Rectal smooth muscle tissue (tissue), 1 donor: ENCODE data around the gene GPR39.

Experiments
- H3K27ac ChIP-seq: one replicate; pipeline ENCODE4 v1.7.0; 2013; ENCODE audit warnings: low read depth, low read length, inconsistent platforms
- H3K27me3 ChIP-seq: one replicate; pipeline ENCODE4 v1.7.0; 2013; ENCODE audit warnings: low read length; ENCODE audit not compliant: control insufficient read depth, insufficient read depth
- H3K36me3 ChIP-seq: one replicate; pipeline ENCODE4 v1.7.0; 2013; ENCODE audit warnings: low read length; ENCODE audit not compliant: control insufficient read depth, insufficient read depth
- H3K4me1 ChIP-seq: one replicate; pipeline ENCODE4 v1.7.0; 2013; ENCODE audit warnings: low read length; ENCODE audit not compliant: control insufficient read depth, insufficient read depth
- H3K4me3 ChIP-seq: one replicate; pipeline ENCODE4 v1.7.0; 2013; ENCODE audit warnings: low read length
- H3K9ac ChIP-seq: one replicate; pipeline ENCODE4 v1.7.0; 2013; ENCODE audit warnings: low read length

Gene GPR39

GRCh38 chr2:132668987-132669907, 252.6 kb downstream of the GPR39 start:
- Histone ChIP-seq H3K27me3 (peaks cover 14% of the 10 kb centered on the region), H3K9ac (no peak overlapping the region), H3K27ac (no peak overlapping the region)

GRCh38 chr2:132669908-132670495, 253.4 kb downstream of the GPR39 start, which contains the start of gene LYPD1:
LYPD1 (minus strand) TSS chr2:132670205; CDS start chr2:132669932, 273 bp downstream.
- H3K4me1 ChIP-seq: peaks cover 2% of the 10 kb centered on the region
- H3K9ac ChIP-seq: no peak within 1 kb of the TSS
- H3K4me3 ChIP-seq: peak within 1 kb of the TSS; percentile 70
- H3K27me3 ChIP-seq: peaks cover 14% of the 10 kb centered on the region
- no peaks in the 10 kb centered on the region for H3K36me3 ChIP-seq
- H3K27ac ChIP-seq: no peak within 1 kb of the TSS

More at GRCh38 chr2:132668987-132669907, 252.6 kb downstream of the GPR39 start:
- no peaks in the 10 kb centered on the region for H3K36me3 ChIP-seq
- H3K4me3 ChIP-seq: peak overlapping the region; percentile 70
- peaks cover 2% of the 10 kb centered on the region for H3K4me1 ChIP-seq

- Histone ChIP-seq H3K27ac (no peak overlapping the region), H3K36me3 (no peaks in the 10 kb centered on the region), H3K9ac (no peak overlapping the region), H3K27me3 (peaks cover 14% of the 10 kb centered on the region), H3K4me1 (peaks cover 2% of the 10 kb centered on the region), H3K4me3 (peak overlapping the region; percentile 70)
Measured at GRCh38 chr2:132670496-132671150, 254.0 kb downstream of the GPR39 start.

GRCh38 chr2:132671151-132671835, 254.7 kb downstream of the GPR39 start:
- Histone ChIP-seq H3K36me3 (no peaks in the 10 kb centered on the region), H3K27ac (no peak overlapping the region), H3K27me3 (peaks cover 14% of the 10 kb centered on the region), H3K4me3 (peak overlapping the region; percentile 70), H3K9ac (no peak overlapping the region), H3K4me1 (peaks cover 2% of the 10 kb centered on the region)

- Histone ChIP-seq H3K27ac (no peak overlapping the region), H3K27me3 (no peaks in the 10 kb centered on the region), H3K4me3 (no peak overlapping the region)
Measured at GRCh38 chr2:132676999-132677398, 260.4 kb downstream of the GPR39 start.

GRCh38 chr2:132677661-132678060, 261.1 kb downstream of the GPR39 start:
- H3K27ac ChIP-seq: no peak overlapping the region
- no peaks in the 10 kb centered on the region for H3K27me3 ChIP-seq
- H3K4me1 ChIP-seq: no peaks in the 10 kb centered on the region
- H3K36me3 ChIP-seq: no peaks in the 10 kb centered on the region
- no peak overlapping the region for H3K4me3 ChIP-seq
- no peak overlapping the region for H3K9ac ChIP-seq

More at GRCh38 chr2:132676999-132677398, 260.4 kb downstream of the GPR39 start:
- Histone ChIP-seq H3K9ac (no peak overlapping the region), H3K36me3 (no peaks in the 10 kb centered on the region), H3K4me1 (no peaks in the 10 kb centered on the region)

- Histone ChIP-seq H3K27me3 (no peaks in the 10 kb centered on the region), H3K4me1 (no peaks in the 10 kb centered on the region), H3K36me3 (no peaks in the 10 kb centered on the region), H3K4me3 (no peak overlapping the region), H3K9ac (no peak overlapping the region), H3K27ac (no peak overlapping the region)
Measured at GRCh38 chr2:132678483-132678882, 261.9 kb downstream of the GPR39 start.

GRCh38 chr2:132680544-132680943, 263.9 kb downstream of the GPR39 start:
- Histone ChIP-seq H3K27ac (no peak overlapping the region), H3K4me1 (no peaks in the 10 kb centered on the region), H3K9ac (no peak overlapping the region), H3K4me3 (no peak overlapping the region), H3K36me3 (no peaks in the 10 kb centered on the region), H3K27me3 (no peaks in the 10 kb centered on the region)

GRCh38 chr2:132681766-132682165, 265.2 kb downstream of the GPR39 start:
- no peaks in the 10 kb centered on the region for H3K4me1 ChIP-seq
- no peaks in the 10 kb centered on the region for H3K27me3 ChIP-seq
- no peaks in the 10 kb centered on the region for H3K36me3 ChIP-seq
- H3K4me3 ChIP-seq: no peak overlapping the region
- no peak overlapping the region for H3K27ac ChIP-seq
- no peak overlapping the region for H3K9ac ChIP-seq

GRCh38 chr2:132690664-132691303, 274.2 kb downstream of the GPR39 start:
- Histone ChIP-seq H3K27ac (no peak overlapping the region), H3K36me3 (no peaks in the 10 kb centered on the region), H3K27me3 (no peaks in the 10 kb centered on the region), H3K4me1 (no peaks in the 10 kb centered on the region), H3K4me3 (no peak overlapping the region), H3K9ac (no peak overlapping the region)

- Histone ChIP-seq H3K27ac (no peak overlapping the region), H3K4me1 (no peaks in the 10 kb centered on the region), H3K4me3 (no peak overlapping the region), H3K27me3 (no peaks in the 10 kb centered on the region), H3K9ac (no peak overlapping the region), H3K36me3 (no peaks in the 10 kb centered on the region)
Measured at GRCh38 chr2:132691556-132691955, 275.0 kb downstream of the GPR39 start.
